Body of pancreas (tissue), 4 donors: ENCODE results near the gene GLI2. TPM values are rescaled to one million over a fixed set of nuclear protein-coding genes. Genes with fewer than 3 reads are reported as not detected.

Experiments
- ATAC-seq: fragments of 150-250 bp; one replicate; pipeline ENCODE4 v1.9.1; 2016
- DNase-seq, 4 donors: peaks; one replicate each; pipeline ENCODE4 v3.0.0-alpha.2; 2019
- H3K27ac ChIP-seq, 4 donors: fragments of 200-600 bp; sonication (generic); 1 replicate in 3 of 4; 2 replicates in 1 of 4; pipeline versions ENCODE4 v1.5.1 to v1.6.1; 2016 to 2019; ENCODE audit warnings: mild to moderate bottlenecking in 1 of 4, mixed read lengths in 1 of 4, moderate library complexity in 1 of 4
- H3K27me3 ChIP-seq, 2 donors: fragments of 200-600 bp; sonication (generic); one replicate each; pipeline ENCODE4 v1.6.0; 2016; ENCODE audit warnings: mild to moderate bottlenecking in 1 of 2
- H3K36me3 ChIP-seq, 2 donors: fragments of 200-600 bp; sonication (generic); replicated peaks in 1 of 2; 2 replicates each; pipeline ENCODE4 v1.5.1; 2016; ENCODE audit warnings: low read depth in 2 of 2; ENCODE audit not compliant: insufficient read depth in 1 of 2
- H3K4me1 ChIP-seq: fragments of 200-600 bp; sonication (generic); one replicate; pipeline ENCODE4 v1.6.0; 2016
- H3K4me3 ChIP-seq, 2 donors: fragments of 200-600 bp; sonication (generic); 1 replicate in 1 of 2; 2 replicates in 1 of 2; pipeline ENCODE4 v1.5.1; 2016 to 2019
- H3K9me3 ChIP-seq, 3 donors: fragments of 200-600 bp; sonication (generic); 1 replicate in 2 of 3; 2 replicates in 1 of 3; pipeline ENCODE4 v1.5.1; 2016
- CTCF ChIP-seq, 7 experiments: fragments of 450-650 bp in 4 of 7; fragments of 200-600 bp in 3 of 7; sonication (generic) in 3 of 7; IDR thresholded peaks; one replicate each; pipeline ENCODE4 v1.5.1; 2016 to 2019; ENCODE audit warnings: antibody characterized with exemption in 7 of 7
- POLR2A ChIP-seq, 3 donors: fragments of 450-650 bp; IDR thresholded peaks; one replicate each; pipeline ENCODE4 v1.6.1; 2016; ENCODE audit warnings: antibody characterized with exemption in 3 of 3, mild to moderate bottlenecking in 2 of 3
- WGBS, 2 donors: methylation state at CpG; one replicate each; pipeline ENCODE4 v1.1.5; 2017; 5-methylcytosine and 5-hydroxymethylcytosine counted together
- intact Hi-C: fragments of 100-400 bp; cut with DNase I; formaldehyde crosslinking; loops from one replicate; pipeline ENCODE4 v1.15.1; 2023
- total RNA-seq, 2 donors: library from RNA; depleted of rRNA; stranded (reverse); fragments of >200 nt; gene quantifications; one replicate each; pipeline ENCODE4 v1.1.0, GENCODE V29; 2016

The GLI2 gene
- total RNA-seq, 2 donors from 2014 or later: 1.0 to 1.3 TPM

DNA sequence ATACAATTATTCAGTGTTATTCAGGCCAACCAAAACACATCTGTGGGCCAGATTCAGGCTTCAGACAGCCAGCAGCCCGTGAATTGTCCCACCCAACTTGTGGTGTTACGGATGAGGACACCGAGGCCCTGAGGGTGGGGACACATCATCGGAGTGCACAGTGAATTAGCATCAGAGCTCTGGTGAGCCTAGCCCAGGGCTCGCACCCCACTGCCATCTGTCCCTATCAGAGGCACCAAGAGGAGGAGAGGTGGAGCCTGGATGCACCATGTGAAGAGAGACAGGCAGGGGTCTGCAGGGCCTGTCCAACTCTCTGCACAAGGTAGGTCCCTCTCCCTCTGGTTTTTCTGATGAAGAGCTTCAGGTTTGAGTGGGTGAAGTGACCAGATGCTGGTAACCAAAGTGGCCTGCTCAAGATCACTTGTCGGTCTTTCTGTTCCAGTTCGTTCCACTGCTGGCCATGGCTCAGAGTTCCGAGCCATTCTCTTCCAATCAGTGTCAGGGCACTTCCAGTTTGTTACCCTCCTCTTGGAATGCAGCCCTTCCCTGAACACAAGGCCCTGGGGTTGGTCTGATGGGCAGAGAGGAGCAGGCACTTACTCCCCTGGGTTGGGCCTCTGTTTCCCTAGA lies 14.8 kb upstream of the GLI2 start:
- no peaks in the 10 kb centered on the region for H3K9me3 ChIP-seq
- DNase-seq (no peak), ATAC-seq (no peak)
- H3K4me3 ChIP-seq: no peak overlapping the region
- TF ChIP-seq CTCF (IDR thresholded peaks at IDR 0.05) (no peak), POLR2A (IDR thresholded peaks at IDR 0.05) (no peak)
- H3K36me3 ChIP-seq: no peaks in the 10 kb centered on the region
- H3K4me1 ChIP-seq: no peaks in the 10 kb centered on the region
- intact Hi-C loops: no loop called here
- H3K27ac ChIP-seq: no peak overlapping the region
- H3K27me3 ChIP-seq: no peaks in the 10 kb centered on the region
- 79 to 88% methylated on average over 6 to 8 of the region's 8 CpGs for WGBS, 2 donors

GRCh38 chr2:120722246-120722567 lies 13.5 kb upstream of the GLI2 start:
- Histone ChIP-seq H3K36me3 (no peaks in the 10 kb centered on the region), H3K4me1 (no peaks in the 10 kb centered on the region), H3K9me3 (no peaks in the 10 kb centered on the region), H3K4me3 (no peak overlapping the region), H3K27me3 (no peaks in the 10 kb centered on the region), H3K27ac (no peak overlapping the region)
- WGBS, 2 donors: 50 to 53% methylated on average over 9 of the region's 9 CpGs
- no peak for DNase-seq
- intact Hi-C loops: no loop called here
- TF ChIP-seq CTCF (IDR thresholded peaks at IDR 0.05) (no peak), POLR2A (IDR thresholded peaks at IDR 0.05) (no peak)
- ATAC-seq: no peak

DNA sequence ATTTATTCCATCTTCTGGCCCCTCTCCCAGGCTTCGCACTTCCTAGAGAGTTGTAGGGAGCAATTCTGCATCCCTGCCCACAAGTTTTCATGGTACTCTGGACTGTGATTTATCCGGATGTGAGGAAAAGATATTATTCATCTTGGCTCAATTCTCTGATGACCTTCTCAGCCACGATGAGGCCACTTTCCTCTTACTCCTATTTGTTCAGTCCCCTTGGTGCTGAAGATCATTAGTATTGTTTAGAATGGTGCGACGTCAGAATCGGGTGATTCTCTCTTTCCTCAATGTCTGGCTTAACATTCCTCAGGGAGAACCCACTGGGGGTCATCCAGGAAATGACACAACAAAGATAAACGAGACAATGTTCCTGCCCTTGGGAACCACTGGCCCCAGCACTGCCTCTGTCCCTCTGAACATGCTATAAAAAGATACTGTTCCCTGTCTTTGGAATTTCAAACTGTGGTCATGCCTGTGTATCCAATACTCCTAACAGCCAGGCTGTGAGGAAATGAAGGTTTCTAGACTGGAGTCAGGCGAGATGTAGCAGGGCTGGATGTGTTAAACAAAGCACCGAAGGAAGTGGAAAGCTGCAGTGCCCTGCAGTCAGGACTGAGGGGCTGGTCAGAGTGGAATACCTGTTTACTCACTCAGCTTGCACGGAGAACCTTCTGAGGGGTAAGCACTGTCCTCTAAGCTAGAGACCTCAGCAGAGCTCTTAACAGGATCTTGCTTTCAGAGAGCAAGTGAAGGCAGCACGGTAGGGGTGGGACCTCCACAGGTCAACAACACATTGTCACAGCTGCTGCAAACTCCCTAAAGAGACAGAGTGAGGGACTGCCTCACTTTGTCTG lies 12.9 kb upstream of the GLI2 start:
- Histone ChIP-seq H3K4me3 (no peak overlapping the region), H3K36me3 (no peaks in the 10 kb centered on the region), H3K4me1 (no peaks in the 10 kb centered on the region), H3K27ac (no peak overlapping the region), H3K9me3 (no peaks in the 10 kb centered on the region), H3K27me3 (no peaks in the 10 kb centered on the region)
- 31 to 35% methylated on average over 11 of the region's 11 CpGs for WGBS, 2 donors
- TF ChIP-seq CTCF (IDR thresholded peaks at IDR 0.05) (no peak), POLR2A (IDR thresholded peaks at IDR 0.05) (no peak)
- peak; percentile 50 for ATAC-seq
- intact Hi-C loops: no loop called here
- DNase-seq: peak in 1 of 4 donors; percentile 20

GRCh38 chr2:120726245-120726644 lies 9.4 kb upstream of the GLI2 start:
- ATAC-seq: no peak
- TF ChIP-seq CTCF (IDR thresholded peaks at IDR 0.05) (no peak), POLR2A (IDR thresholded peaks at IDR 0.05) (no peak)
- Histone ChIP-seq H3K27ac (no peak overlapping the region), H3K27me3 (no peaks in the 10 kb centered on the region), H3K4me1 (no peaks in the 10 kb centered on the region), H3K36me3 (no peaks in the 10 kb centered on the region), H3K4me3 (no peak overlapping the region), H3K9me3 (no peaks in the 10 kb centered on the region)
- intact Hi-C loops: no loop called here
- no peak for DNase-seq
